NCI-H1694 treated with DMSO at 0.1 percent for 48 hours (cell line): ENCODE data around the gene TIAM1.
"Not testable (repeated sequence)": the region's sequence is repeated elsewhere in the genome, so short reads cannot be mapped to it uniquely, and the experiment has no call there.

ENCODE experiments used
- DNase-seq: peaks from one replicate; lab custom pipeline; 2025; lab: John Stamatoyannopoulos, UW

The TIAM1 gene

DNA sequence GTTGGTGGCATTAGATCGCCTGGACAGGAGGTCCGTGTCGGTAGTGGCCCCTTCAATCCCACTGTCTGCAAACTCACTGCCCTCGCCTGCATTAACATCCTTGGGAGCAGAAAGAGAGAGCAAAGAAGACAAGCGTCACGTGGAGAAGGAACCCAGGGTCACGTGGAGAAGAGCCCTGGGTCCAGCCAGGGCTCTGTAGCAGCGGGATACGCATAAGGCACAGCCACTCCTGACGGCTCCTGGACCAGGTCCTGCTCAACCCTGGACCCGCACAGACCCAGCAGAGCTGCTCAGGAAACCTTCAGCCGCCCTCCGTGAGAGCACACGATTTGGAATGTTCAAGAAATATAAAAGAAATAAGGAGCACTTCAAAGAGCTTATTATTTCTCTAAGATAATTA, 92.0 kb downstream of the TIAM1 start:
- DNase-seq: no peak

DNA sequence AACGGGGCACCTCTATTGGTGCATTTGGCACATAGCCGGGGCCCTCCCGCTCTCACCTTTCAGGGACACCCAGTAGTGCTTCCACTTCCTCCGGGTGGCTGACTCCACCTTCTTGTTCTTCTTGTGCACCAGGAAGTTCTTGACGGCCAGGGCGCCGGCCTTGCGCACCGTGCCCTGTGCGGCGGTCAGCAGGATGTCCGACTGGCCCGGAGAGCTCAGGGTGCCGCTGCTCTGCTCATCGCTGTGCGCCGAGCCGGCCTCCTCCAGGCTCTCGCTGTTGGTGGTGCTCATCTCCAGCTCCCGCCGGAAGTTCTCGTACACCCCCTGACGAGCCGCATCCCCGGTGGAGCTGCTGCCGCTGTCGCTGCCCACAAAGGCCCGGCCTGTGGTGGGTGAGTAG, 92.4 kb downstream of the TIAM1 start:
- no peak for DNase-seq

DNA sequence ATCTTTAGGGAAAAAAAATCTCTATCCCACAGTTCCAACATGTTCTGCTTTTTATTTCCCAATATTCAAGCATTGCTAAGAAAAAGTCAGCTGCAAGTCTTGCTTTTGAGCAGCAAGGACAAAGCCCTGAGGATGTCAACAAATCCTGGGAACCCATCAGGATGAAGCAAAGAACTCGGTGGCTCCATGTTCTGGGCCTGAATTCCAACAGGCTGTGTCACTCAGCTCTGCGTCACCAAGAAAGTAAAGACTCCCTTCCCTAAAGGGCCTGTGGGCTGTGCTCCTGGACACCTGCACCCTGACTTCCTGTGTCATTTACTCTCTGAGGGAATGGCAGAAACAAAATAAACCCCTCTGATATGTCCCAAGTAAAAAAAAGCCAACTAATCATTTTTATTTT, 95.5 kb downstream of the TIAM1 start:
- no peak for DNase-seq

- DNase-seq: no peak
Measured at GRCh38 chr21:31243611-31244010, 100.5 kb downstream of the TIAM1 start.

DNA sequence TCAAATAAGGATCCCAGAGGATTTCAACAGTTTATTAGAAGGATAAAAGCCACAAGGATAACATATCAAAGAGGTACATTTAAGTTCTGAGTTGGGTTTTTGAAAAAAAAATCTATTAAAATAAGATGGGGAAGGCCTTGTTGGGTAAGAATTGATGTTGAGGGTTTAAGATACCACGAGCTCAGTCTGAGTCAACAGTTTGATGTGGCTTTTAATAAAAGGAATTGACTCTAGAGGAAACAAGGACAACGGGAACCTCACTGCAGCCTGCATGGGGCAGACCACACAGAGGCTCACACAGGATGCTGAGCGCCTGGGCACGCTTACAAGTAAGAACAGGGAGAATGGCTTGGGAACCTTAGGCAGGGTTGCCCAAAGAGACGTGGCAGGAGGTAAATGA, 107.5 kb downstream of the TIAM1 start:
- DNase-seq: no peak

GRCh38 chr21:31235671-31236450, 108.2 kb downstream of the TIAM1 start:
- no peak for DNase-seq

GRCh38 chr21:31234936-31235335, 109.1 kb downstream of the TIAM1 start:
- DNase-seq: peak; percentile 68

DNA sequence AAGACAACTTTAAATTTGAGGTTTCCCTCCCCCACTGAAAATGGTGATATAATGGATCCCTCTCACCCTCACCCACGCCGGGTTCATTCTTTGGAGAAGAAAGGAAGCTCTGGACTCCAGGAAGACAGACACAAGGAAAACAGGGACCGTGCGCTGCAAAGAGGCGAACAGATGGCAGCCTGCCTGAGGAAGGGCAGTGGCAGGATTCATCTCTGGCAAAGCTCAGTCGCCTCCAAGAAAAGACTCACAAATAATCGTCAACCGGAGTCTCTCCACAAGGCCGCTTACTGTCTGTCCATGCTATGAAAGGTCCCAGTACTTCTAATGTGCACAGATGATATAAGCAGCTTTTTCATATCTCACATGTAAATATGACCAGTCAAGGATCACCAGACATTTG, 110.3 kb downstream of the TIAM1 start:
- no peak for DNase-seq

- no peak for DNase-seq
Measured at GRCh38 chr21:31232344-31232743, 111.7 kb downstream of the TIAM1 start.

- no peak for DNase-seq
Measured at GRCh38 chr21:31230937-31231336, 113.1 kb downstream of the TIAM1 start.

- DNase-seq: not testable (repeated sequence)
Measured at GRCh38 chr21:31228723-31229122, 115.3 kb downstream of the TIAM1 start.

GRCh38 chr21:31225713-31226112, 118.3 kb downstream of the TIAM1 start:
- DNase-seq: no peak

- DNase-seq: no peak
Measured at GRCh38 chr21:31222142-31222541, 121.9 kb downstream of the TIAM1 start.

GRCh38 chr21:31221043-31221442, 123.0 kb downstream of the TIAM1 start:
- no peak for DNase-seq

GRCh38 chr21:31220575-31220974, 123.5 kb downstream of the TIAM1 start:
- DNase-seq: no peak

DNA sequence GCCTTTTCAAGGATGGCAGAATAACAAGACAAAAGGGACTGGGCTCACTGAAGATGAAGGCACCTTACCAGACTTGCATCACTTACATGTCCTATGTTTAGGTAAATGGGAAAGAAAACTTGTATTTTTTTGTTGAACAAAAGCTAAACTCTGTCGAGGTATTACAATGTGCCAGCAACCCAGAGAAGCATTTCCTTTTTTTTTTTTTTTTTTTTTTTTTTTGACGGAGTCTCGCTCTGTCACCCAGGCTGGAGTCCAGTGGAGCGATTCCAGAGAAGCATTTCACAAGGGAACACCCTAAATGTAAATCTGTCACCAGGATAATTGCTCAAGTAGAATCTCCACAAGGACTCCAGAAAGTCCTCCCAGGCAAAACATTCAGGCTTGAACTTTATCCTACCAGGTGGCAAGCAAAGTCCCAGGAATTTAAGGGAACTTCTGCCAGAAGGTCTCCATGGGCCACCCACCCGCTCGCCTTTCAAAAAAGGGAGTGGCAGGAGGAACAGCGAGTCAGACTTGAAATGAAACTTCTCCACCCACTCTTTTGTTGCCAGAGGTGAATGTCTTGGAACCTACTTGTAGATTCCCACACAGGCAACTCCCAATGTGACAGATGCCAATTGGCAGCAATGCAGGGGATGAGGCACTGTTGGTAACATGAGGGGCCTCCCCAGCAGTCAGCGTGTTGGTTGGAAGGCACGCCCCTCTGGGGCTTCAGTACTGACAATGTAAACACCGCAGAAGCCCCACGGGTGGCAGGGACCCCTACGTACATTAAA, 125.0 kb downstream of the TIAM1 start:
- no peak for DNase-seq

- no peak for DNase-seq
Measured at GRCh38 chr21:31216206-31216605, 127.9 kb downstream of the TIAM1 start.

DNA sequence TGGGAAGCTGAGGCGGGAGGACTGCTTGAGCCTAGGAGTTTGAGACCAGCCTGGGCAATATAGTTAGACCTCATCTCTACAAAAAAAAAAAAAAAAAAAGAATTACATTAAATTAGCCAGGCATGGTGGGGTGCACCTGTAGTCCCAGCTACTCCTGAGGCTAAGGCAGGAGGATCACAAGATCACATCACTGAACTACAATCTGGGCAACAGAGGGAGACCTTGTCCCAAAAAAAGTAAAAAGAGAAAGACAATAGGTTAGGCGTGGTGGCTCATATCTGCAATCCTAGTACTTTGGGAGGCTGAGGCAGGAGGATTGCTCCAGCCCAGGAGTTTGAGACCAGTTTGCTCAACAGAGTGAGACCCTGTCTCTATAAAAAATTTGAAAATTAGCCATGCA, 130.3 kb downstream of the TIAM1 start:
- no peak for DNase-seq

GRCh38 chr21:31211836-31212235, 132.2 kb downstream of the TIAM1 start:
- no peak for DNase-seq

DNA sequence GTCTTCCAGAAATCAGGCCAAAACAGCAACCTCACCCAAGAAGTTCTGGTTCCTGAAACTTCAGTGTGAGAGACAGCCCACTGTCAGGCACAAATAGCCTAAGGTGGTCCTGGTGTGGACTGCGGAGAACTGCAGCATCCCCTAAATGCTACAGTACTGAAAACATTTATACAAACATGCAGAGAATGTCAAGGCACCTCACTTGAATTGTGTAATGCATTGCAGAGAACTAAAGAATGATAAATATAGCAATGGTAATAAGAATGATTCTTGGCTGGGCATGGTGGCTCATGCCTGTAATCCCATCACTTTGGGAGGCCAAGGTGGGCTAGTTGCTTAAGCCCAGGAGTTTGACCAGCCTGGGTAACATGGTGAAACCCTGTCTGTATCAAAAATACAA, 138.6 kb downstream of the TIAM1 start:
- no peak for DNase-seq

- no peak for DNase-seq
Measured at GRCh38 chr21:31204801-31205200, 139.3 kb downstream of the TIAM1 start.

GRCh38 chr21:31203431-31204054, 140.5 kb downstream of the TIAM1 start:
- DNase-seq: no peak

- DNase-seq: no peak
Measured at GRCh38 chr21:31201548-31201947, 142.5 kb downstream of the TIAM1 start.
